Brain microvascular endothelial cell (primary cell): ENCODE results near the gene SHC1.

Source experiments
- DNase-seq: peaks from one replicate; pipeline ENCODE4 v3.0.0-alpha.2; 2020
- H3K27ac ChIP-seq: fragments of 250-450 bp; sonication (Bioruptor Pico); 2 replicates; pipeline ENCODE4 v1.5.1; 2020; ENCODE audit warnings: mild to moderate bottlenecking, moderate library complexity
- H3K27me3 ChIP-seq: fragments of 250-450 bp; sonication (Bioruptor Pico); replicated peaks from 2 replicates; pipeline ENCODE4 v1.5.1; 2020; ENCODE audit warnings: mild to moderate bottlenecking
- H3K36me3 ChIP-seq: fragments of 250-450 bp; sonication (Bioruptor Pico); replicated peaks from 2 replicates; pipeline ENCODE4 v1.5.1; 2020; ENCODE audit warnings: mild to moderate bottlenecking
- H3K4me3 ChIP-seq: 2 replicates; pipeline ENCODE4 v1.5.1; 2011; ENCODE audit warnings: low read depth, mild to moderate bottlenecking, control low read depth, low read length, moderate library complexity
- CTCF ChIP-seq: IDR thresholded peaks from 2 replicates; pipeline ENCODE4 v1.5.1; 2011; ENCODE audit warnings: low read depth, mild to moderate bottlenecking, moderate library complexity, low read length, control low read depth, inconsistent platforms; ENCODE audit errors: missing control alignments
- in situ Hi-C: cut with HindIII; loops from 2 replicates; pipeline ENCODE4 v1.10.0; 2017; ENCODE audit warnings: low sequenced_read_pairs, low pct_ligation_motif_present

SHC1 gene

DNA sequence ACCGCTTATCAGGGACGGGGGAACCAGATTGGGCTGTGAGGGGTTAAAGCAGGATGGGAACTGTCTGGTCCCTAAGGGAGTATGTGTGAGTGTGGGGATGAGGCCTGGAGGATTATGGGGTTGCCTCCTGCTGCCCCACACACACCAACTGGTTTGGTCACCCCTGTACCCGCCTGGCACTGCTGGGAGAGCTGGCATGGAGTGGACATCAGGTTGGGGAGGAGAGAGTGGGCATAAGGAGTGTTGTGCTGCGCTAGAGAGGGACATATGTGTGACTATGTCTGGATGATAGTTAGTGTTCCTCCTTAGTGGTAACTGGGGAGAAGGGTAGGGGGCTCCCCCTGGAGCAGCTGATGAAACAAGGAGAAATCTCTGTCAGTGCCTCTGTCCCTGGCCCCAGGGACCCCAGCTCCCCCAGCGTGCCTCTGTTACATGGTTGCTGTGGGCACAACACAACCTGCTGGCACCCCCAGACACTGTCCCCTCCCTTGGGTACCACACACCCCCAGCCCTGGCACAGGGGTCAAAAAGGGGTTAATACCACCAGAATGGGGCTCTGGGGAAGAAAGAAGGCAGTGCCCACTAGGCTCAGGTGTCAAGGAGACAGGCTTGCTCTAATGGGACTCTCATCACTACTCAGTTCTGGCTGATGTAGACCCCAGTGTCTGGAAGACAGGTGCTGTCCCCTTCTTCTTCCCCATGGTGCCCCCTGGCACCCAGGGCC is 34.0 kb upstream of the SHC1 start:
- peak overlapping the region; percentile 19 for H3K27ac ChIP-seq

DNA sequence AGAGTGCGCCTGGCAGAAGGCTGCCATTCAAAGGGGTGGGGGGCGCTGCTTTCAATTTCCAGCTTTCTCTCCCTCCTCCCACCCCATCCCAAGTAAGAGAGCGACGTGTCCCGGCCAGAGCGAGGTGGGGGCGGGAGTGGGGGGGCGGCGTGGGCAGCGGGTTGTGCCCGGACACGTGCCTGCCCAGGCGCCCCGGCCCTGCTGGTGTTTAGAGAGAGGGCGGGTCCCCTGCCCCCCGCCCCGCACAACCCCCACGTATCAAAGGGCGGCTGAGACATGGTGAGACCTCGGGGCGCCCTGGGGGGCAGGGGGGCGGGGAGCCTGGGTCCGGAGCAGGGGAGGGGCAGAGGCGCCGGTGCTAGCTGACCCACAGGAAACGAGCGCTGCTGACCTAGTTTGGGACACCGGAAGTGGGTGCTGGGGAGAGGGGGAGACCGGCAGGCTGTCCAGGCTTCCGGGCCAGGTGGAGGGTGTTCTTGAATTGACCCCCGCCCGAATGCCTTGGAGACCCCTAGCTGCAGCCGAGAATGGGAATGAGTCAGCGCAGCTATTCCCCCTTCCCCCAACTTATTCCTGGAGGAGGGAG is 33.3 kb upstream of the SHC1 start:
- Histone ChIP-seq H3K27ac (peak overlapping the region; percentile 19), H3K27me3 (no peaks in the 10 kb centered on the region), H3K36me3 (peaks cover 3% of the 10 kb centered on the region), H3K4me3 (peak overlapping the region; percentile 87)
- no peak for DNase-seq
- TF ChIP-seq CTCF = no peak
- in situ Hi-C loops = no loop called here

More for the DNA sequence above, 34.0 kb upstream of the SHC1 start:
- H3K36me3 ChIP-seq = peaks cover 3% of the 10 kb centered on the region
- in situ Hi-C loops = no loop called here
- H3K27me3 ChIP-seq = no peaks in the 10 kb centered on the region
- no peak for DNase-seq
- peak overlapping the region; percentile 87 for H3K4me3 ChIP-seq
- no peak for TF ChIP-seq CTCF

DNA sequence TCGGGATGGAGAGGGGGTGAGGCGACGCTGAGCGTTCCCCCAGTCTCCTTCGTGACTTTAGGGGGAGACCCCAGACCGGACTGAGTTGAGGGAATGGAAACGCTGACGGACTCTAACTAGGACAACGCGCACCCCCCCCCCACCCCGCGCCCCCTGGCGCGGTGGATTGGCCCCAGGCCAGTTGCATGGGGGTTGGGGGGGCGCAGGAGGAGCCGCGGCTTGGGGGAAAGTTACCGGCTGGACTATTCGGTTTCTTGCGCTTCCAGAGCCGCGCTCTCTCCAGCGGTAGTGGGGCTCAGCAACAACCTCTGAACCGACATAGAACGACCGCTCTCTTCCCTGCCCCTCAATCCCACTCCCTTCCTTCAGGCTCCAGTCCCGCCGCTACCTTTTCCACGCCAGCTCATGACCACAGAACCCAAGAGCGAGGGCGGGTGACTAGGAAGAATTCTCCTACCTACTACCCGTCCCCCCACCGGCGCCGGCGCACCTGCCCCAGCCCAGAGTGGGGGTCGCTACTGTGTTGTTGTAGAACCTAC is 32.7 kb upstream of the SHC1 start:
- Histone ChIP-seq H3K27ac (peak overlapping the region; percentile 8), H3K36me3 (peaks cover 3% of the 10 kb centered on the region), H3K27me3 (no peaks in the 10 kb centered on the region), H3K4me3 (peak overlapping the region; percentile 87)
- no peak for DNase-seq
- in situ Hi-C loops = no loop called here
- TF ChIP-seq CTCF = no peak

GRCh38 chr1:155002464-155003226 is 32.1 kb upstream of the SHC1 start, which contains the start of gene ZBTB7B:
Gene ZBTB7B (plus strand): TSS chr1:155002802. CDS start chr1:155014661, 11,859 bp downstream.
- H3K4me3 ChIP-seq = peak within 1 kb of the TSS; percentile 87
- peak within 1 kb of the TSS; percentile 18 for H3K27ac ChIP-seq
- no peaks in the 10 kb centered on the region for H3K27me3 ChIP-seq
- peak; percentile 7 for TF ChIP-seq CTCF
- in situ Hi-C loops = no loop called here
- no peak for DNase-seq
- peaks cover 3% of the 10 kb centered on the region for H3K36me3 ChIP-seq

- peaks cover 2% of the 10 kb centered on the region for H3K36me3 ChIP-seq
- peak overlapping the region; percentile 18 for H3K27ac ChIP-seq
- no peaks in the 10 kb centered on the region for H3K27me3 ChIP-seq
- peak overlapping the region; percentile 87 for H3K4me3 ChIP-seq
- in situ Hi-C loops = no loop called here
- peak; percentile 99 for DNase-seq
- peak; percentile 74 for TF ChIP-seq CTCF
Observed at GRCh38 chr1:155001675-155002463, 31.3 kb upstream of the SHC1 start.
